ENCODE measurements around the gene FAM20C. TPM values are rescaled to one million over a fixed set of nuclear protein-coding genes. Genes with fewer than 3 reads are reported as not detected.
A peak's percentile ranks its signal among the peaks of the same experiment; 100 is the strongest.

Gene FAM20C
- total RNA-seq, 2 donors from 2014 or later, result 18.5 to 18.9 TPM

DNA sequence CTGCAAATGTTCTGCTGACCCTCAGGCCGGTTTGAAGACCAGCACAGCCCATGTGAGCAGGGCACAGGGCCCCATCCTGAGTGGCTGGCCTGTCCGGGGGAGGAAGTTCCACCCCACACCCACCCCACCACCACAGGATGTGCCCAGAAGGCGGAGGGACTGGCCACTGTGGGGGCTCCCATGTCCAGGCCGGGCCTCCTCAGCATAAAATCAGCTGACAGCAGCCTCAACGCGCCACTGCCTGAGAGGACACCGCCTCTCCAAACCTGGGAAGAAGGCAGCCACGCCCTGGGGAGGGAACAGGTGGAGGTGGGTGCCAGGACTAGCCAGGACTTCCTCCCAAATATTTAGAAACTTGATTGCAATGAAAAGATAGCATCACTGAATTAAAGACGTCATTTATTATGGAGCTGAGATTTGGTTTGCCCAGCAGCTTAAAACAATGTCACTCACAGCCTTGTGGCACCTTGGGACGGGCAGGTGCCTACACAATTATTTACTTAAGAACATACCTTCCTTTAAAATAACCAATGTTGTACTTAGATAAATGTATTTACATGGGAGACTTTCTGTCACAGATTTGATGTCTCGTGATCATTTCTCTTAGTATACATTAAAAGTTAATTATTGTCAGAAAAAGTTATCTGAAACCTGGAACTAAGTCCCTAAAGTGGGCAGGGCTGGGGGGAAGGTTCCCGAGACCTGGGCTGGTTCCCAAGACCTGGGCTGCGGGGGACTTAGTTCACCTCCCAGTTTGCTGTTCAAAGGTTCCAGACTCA, 27.3 kb upstream of the FAM20C start:
- H3K9ac ChIP-seq (ENCODE audit: low read depth in 2 of 2, low read length in 2 of 2), result peak overlapping the region; percentile 16 to 41
- no peaks in the 10 kb centered on the region for H3K36me3 ChIP-seq
- no peaks in the 10 kb centered on the region for H3K27me3 ChIP-seq
- no peak for TF ChIP-seq CTCF (IDR thresholded peaks at IDR 0.05)
- H3K4me3 ChIP-seq, result no peak overlapping the region
- no peaks in the 10 kb centered on the region for H3K9me3 ChIP-seq
- intact Hi-C loops (cut with DNase I), result no loop called here
- H3K27ac ChIP-seq, result no peak overlapping the region
- DNase-seq, result peak; percentile 67
- peaks cover 5% of the 10 kb centered on the region for H3K4me1 ChIP-seq

- no peaks in the 10 kb centered on the region for H3K9me3 ChIP-seq
- H3K4me1 ChIP-seq, result peaks cover 5% of the 10 kb centered on the region
- TF ChIP-seq CTCF (IDR thresholded peaks at IDR 0.05), result no peak
- no peaks in the 10 kb centered on the region for H3K36me3 ChIP-seq
- no peaks in the 10 kb centered on the region for H3K27me3 ChIP-seq
- intact Hi-C loops (cut with DNase I), result no loop called here
- H3K27ac ChIP-seq, result no peak overlapping the region
- peak overlapping the region in 1 of 2 donors; percentile 41 for H3K9ac ChIP-seq (ENCODE audit: low read depth in 2 of 2, low read length in 2 of 2)
- H3K4me3 ChIP-seq, result no peak overlapping the region
- peak; percentile 19 for DNase-seq
These were observed 26.6 kb upstream of the FAM20C start for GRCh38 chr7:165661-166337.

GRCh38 chr7:166338-167060, 25.9 kb upstream of the FAM20C start:
- Histone ChIP-seq H3K9ac (ENCODE audit: low read depth in 2 of 2, low read length in 2 of 2) (no peak overlapping the region), H3K4me3 (no peak overlapping the region), H3K4me1 (peaks cover 5% of the 10 kb centered on the region), H3K36me3 (no peaks in the 10 kb centered on the region), H3K27me3 (no peaks in the 10 kb centered on the region), H3K9me3 (no peaks in the 10 kb centered on the region), H3K27ac (no peak overlapping the region)
- TF ChIP-seq CTCF (IDR thresholded peaks at IDR 0.05), result no peak
- intact Hi-C loops (cut with DNase I), result no loop called here
- DNase-seq, result peak; percentile 23

DNA sequence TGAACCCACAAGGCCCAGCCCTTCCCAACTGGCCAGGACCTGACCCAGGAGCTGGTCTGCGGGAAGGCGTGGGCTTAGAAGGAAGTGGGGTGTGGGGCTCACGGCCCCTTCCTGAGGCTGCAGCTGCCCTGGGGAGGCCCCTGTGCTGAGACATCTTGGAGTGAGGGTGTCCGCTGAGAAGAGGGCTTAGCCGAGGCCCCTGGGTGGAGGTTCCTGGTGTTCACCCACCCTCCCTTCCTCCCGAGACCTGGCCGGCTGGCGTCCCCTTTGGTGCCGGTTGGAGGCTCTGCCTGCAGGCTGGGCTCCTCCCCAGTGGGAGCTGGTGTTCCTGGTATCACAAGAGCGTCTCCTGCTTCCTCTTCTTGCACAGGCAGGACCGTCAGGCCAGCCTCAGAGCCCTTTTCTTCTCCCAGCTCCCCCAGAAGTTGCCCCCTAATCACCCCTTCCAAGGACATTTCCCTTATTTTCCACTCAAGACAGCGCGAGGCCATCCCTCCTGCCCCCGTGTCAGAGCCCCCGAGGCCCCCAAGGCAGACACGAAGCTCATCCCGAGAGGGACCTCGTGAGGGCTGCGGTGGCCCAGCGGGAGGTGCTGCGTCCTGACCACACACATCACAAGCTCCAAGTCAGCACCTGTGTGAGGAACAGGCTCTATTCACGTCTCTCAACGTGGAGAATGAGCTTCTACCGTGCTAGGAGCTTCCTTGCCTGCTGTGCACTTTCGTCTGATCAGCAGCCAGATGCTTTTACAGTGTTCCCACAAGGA, 25.1 kb upstream of the FAM20C start:
- peak; percentile 22 for DNase-seq
- Histone ChIP-seq H3K9ac (ENCODE audit: low read depth in 2 of 2, low read length in 2 of 2) (no peak overlapping the region), H3K4me3 (no peak overlapping the region), H3K27ac (no peak overlapping the region), H3K9me3 (no peaks in the 10 kb centered on the region), H3K4me1 (peaks cover 5% of the 10 kb centered on the region), H3K36me3 (no peaks in the 10 kb centered on the region), H3K27me3 (no peaks in the 10 kb centered on the region)
- intact Hi-C loops (cut with DNase I), result no loop called here
- no peak for TF ChIP-seq CTCF (IDR thresholded peaks at IDR 0.05)
